Effector memory CD4-positive, alpha-beta T cell (primary cell): Measurements from ENCODE around the gene CLEC16A.

Source experiments
- DNase-seq, 3 donors: peaks; one replicate each; pipeline ENCODE4 v3.0.0-alpha.2; 2020
- H3K27ac ChIP-seq: 2 replicates; pipeline ENCODE4 v1.7.0; 2013; ENCODE audit warnings: mild to moderate bottlenecking, low read length, moderate library complexity; ENCODE audit not compliant: insufficient read depth, poor library complexity, severe bottlenecking
- H3K27me3 ChIP-seq: replicated peaks from 2 replicates; pipeline ENCODE4 v1.7.0; 2013; ENCODE audit warnings: mild to moderate bottlenecking, low read length; ENCODE audit not compliant: insufficient read depth, control insufficient read depth, poor library complexity, severe bottlenecking
- H3K36me3 ChIP-seq: 2 replicates; pipeline ENCODE4 v1.7.0; 2013; ENCODE audit warnings: mild to moderate bottlenecking, low read length, moderate library complexity; ENCODE audit not compliant: control insufficient read depth, insufficient read depth
- H3K4me1 ChIP-seq: 2 replicates; pipeline ENCODE4 v1.7.0; 2013; ENCODE audit warnings: low read length, mild to moderate bottlenecking; ENCODE audit not compliant: control insufficient read depth, insufficient read depth, poor library complexity, severe bottlenecking
- H3K4me3 ChIP-seq: 2 replicates; pipeline ENCODE4 v1.7.0; 2013; ENCODE audit warnings: low read length, low read depth, mild to moderate bottlenecking; ENCODE audit not compliant: insufficient read depth, poor library complexity, severe bottlenecking
- H3K9me3 ChIP-seq: 2 replicates; pipeline ENCODE4 v1.7.0; 2013; ENCODE audit warnings: mild to moderate bottlenecking, low read length, moderate library complexity; ENCODE audit not compliant: control insufficient read depth

CLEC16A gene

DNA sequence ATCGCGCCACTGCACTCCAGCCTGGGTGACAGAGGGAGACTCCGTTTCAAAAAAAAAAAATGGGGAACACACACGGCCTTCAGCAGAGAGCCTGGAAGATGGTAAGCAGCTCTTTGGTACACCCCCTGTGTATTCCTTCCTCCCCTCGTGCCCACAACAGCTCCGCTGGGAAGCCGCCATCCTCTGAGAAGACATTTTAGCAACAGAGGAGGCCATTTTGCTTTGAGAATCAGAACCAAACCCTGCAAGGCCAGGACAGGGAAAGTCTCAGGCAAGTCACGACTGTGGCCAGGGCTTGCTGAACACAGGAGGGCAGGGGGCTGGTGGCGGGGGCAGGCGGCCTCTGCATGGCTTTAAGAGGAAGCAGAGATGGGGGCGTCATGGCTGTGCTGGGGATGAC is 265.9 kb downstream of the CLEC16A start:
- no peaks in the 10 kb centered on the region for H3K27me3 ChIP-seq
- H3K4me1 ChIP-seq, result peaks cover 4% of the 10 kb centered on the region
- H3K4me3 ChIP-seq, result no peak overlapping the region

DNA sequence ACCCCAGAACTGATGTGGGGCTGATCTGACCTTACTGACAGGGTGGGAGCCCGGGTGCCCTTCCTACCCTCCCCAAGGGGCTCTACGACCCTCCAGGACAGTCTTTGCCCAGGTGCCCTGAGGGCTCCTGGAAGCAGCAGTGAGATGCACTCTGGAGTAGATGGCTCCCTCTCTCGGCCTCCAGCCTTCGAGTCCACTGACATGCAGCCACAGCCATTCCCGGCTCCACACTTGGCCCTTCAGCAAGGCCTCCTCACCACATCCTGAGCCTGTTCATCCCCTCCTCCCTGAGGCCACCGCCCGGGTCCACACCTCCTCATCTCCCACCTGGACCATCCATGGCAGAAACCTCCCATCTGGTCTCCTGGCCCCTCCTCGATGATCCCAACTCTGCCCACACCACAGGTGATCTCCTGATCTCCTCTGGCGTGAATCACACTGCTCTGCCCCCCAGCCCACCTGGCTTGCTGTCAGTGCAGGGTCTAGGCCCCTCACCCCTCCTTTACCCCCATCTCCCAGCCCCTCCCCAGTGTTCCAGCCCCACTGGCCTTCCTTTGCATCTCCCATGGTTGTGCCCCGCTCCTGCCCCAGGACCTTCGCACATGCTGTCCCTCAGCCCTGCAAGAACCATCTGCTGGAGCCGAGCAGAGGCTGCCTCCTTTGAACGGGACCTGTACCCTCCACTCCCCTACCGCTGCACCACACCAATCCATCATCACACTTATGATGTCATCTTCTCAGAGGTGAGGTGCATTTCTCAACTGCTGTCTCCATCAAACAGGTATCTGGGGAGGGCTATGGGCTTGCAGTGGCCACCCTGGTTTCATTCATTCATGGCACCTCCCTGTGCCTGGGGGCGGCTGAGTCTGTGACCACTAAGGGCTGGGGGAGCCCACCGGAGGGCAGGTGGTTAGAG is 267.0 kb downstream of the CLEC16A start:
- peaks cover 1% of the 10 kb centered on the region for H3K4me1 ChIP-seq
- DNase-seq, result no peak

More for the DNA sequence above, 265.9 kb downstream of the CLEC16A start:
- no peak for DNase-seq
- Histone ChIP-seq H3K9me3 (no peaks in the 10 kb centered on the region), H3K27ac (no peak overlapping the region), H3K36me3 (no peaks in the 10 kb centered on the region)

DNA sequence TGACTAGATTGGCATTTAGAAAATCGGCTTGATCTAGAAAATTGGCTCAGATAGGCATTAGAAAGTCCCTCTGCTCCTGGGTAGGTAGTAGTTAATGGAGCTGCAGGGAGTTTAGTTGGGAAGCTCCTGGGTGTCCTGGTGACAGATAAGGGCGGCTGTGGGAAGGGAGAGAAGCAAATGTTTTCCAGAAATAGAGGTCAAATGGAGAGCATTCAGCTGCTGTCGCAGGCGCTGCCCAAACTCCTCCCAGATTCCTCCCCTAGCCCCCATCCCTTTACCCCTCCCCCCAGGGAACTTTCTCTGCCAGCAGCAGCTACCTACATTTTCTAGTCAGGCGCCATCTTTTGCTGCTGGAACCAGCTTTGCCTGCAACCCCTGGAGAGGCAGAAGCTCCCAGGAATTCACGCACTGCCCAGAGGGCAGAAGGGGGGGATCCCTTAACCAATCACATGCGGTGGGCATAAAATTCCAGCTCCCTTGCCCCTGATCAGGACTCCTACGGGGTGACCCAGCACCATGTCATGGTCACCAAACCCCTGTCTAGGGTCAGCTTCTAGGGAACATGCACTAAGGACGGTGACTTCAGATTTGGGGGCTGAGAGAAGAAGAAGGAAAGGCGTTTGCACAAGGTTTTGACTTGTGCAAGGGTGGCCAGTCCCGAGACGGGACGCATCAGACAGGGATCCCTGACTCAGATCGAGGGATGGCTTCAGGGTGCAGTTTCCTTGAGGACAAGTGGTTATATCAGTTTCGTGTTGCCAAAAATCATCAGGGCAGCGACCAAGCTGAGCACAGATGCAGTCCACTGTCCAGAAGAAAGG is 267.8 kb downstream of the CLEC16A start:
- Histone ChIP-seq H3K27me3 (no peaks in the 10 kb centered on the region), H3K4me3 (no peak overlapping the region), H3K4me1 (no peaks in the 10 kb centered on the region), H3K36me3 (no peaks in the 10 kb centered on the region), H3K9me3 (no peaks in the 10 kb centered on the region), H3K27ac (no peak overlapping the region)
- no peak for DNase-seq

More for the DNA sequence above, 267.0 kb downstream of the CLEC16A start:
- Histone ChIP-seq H3K4me3 (no peak overlapping the region), H3K9me3 (no peaks in the 10 kb centered on the region), H3K27me3 (no peaks in the 10 kb centered on the region), H3K36me3 (no peaks in the 10 kb centered on the region), H3K27ac (no peak overlapping the region)

DNA sequence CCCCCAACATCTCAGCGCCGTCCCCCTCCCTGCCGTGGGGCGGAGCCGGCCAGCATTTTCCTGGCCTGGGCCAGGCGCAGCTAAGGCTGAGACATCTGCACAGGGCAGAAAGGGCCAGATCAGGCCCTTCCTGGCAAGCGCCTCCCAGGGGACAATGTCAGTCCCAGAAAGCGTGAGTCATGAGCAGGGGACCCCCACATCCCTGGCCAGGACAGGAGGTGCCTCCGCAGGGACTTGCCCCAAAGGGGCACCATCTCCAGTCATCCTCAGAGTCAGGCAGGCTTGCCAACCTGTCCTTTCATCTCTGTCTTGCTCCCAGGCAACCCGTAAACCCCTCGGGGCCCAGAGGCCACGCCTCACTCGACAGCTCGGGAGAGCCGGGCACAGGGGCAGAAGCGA is 268.4 kb downstream of the CLEC16A start:
- no peaks in the 10 kb centered on the region for H3K4me1 ChIP-seq
- H3K36me3 ChIP-seq, result no peaks in the 10 kb centered on the region
- no peaks in the 10 kb centered on the region for H3K27me3 ChIP-seq
- no peak for DNase-seq
- no peaks in the 10 kb centered on the region for H3K9me3 ChIP-seq
- H3K27ac ChIP-seq, result no peak overlapping the region
- H3K4me3 ChIP-seq, result no peak overlapping the region

DNA sequence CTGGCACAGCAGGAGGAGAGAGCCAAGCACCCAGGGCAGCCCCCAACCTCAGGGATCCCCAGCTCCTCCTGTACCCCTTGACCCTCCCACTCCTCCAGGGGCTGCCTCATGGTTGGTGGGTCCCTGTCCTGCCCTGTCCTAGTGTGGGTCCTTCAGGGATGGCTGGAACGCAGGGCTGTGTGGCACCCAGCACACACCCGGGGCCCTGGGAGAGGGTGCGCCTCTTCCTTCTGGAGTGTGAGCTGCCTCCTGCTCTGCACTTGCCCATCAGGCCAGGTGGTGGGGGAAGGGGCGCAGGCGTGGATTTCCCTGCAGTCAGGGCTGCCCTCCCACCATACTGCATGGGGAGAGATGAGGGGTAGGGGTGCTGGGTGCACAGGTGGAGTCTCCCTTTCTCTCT is 269.0 kb downstream of the CLEC16A start:
- no peaks in the 10 kb centered on the region for H3K27me3 ChIP-seq
- no peak overlapping the region for H3K4me3 ChIP-seq
- peaks cover 2% of the 10 kb centered on the region for H3K9me3 ChIP-seq
- no peaks in the 10 kb centered on the region for H3K36me3 ChIP-seq
- no peak overlapping the region for H3K27ac ChIP-seq
- H3K4me1 ChIP-seq, result no peaks in the 10 kb centered on the region
- no peak for DNase-seq

DNA sequence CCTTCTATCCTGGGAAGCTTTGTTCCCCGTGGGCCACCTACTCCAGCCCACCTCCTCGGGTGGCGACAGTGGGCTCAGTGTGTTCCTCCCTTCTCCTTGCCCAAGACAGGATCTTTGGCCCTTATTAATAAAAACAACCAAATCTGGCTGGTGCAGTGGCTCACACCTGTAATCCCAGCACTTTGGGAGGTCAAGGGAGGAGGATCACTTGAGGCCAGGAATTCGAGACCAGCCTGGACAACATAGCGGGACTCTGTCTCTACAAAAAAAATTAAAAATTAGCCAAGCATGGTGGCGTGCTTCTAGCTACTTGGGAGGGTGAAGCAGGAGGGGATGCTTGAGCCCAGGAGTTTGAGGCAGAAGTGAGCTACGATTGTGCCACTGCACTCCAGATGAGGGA is 269.4 kb downstream of the CLEC16A start:
- Histone ChIP-seq H3K27ac (no peak overlapping the region), H3K27me3 (no peaks in the 10 kb centered on the region), H3K4me1 (no peaks in the 10 kb centered on the region), H3K4me3 (no peak overlapping the region), H3K36me3 (no peaks in the 10 kb centered on the region), H3K9me3 (peaks cover 6% of the 10 kb centered on the region)
- no peak for DNase-seq

DNA sequence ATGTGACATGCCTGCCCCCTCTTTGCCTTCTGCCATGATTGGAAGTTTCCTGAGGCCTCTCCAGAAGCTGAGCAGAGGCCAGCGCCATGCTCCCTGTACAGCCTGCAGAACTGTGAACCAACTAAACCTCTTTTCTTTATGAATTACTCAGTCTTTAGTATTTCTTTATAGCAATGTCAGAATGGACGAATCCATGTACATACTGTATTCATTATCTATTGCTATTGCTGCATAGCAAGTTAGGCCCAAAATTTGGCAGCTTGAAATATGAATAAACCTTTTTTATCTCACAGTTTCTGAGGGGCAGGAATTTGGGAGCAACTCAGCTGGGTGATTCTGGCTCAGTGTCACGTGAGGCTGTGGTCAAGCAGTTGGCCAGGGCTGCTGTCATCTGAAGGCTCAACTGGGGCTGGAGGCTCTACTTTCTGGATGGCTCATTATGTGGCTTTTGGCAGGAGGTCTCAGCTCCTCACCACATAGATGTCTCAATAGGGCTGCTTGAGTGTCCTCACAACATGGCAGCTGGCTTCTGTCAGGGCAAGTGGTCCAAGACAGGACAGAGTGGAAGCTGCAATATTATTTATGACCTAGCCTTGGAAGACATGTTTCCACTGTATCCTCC is 271.7 kb downstream of the CLEC16A start:
- peaks cover 6% of the 10 kb centered on the region for H3K9me3 ChIP-seq
- H3K4me1 ChIP-seq, result no peaks in the 10 kb centered on the region
- DNase-seq, result no peak
- H3K4me3 ChIP-seq, result no peak overlapping the region
- H3K27me3 ChIP-seq, result no peaks in the 10 kb centered on the region
- no peak overlapping the region for H3K27ac ChIP-seq
- no peaks in the 10 kb centered on the region for H3K36me3 ChIP-seq

DNA sequence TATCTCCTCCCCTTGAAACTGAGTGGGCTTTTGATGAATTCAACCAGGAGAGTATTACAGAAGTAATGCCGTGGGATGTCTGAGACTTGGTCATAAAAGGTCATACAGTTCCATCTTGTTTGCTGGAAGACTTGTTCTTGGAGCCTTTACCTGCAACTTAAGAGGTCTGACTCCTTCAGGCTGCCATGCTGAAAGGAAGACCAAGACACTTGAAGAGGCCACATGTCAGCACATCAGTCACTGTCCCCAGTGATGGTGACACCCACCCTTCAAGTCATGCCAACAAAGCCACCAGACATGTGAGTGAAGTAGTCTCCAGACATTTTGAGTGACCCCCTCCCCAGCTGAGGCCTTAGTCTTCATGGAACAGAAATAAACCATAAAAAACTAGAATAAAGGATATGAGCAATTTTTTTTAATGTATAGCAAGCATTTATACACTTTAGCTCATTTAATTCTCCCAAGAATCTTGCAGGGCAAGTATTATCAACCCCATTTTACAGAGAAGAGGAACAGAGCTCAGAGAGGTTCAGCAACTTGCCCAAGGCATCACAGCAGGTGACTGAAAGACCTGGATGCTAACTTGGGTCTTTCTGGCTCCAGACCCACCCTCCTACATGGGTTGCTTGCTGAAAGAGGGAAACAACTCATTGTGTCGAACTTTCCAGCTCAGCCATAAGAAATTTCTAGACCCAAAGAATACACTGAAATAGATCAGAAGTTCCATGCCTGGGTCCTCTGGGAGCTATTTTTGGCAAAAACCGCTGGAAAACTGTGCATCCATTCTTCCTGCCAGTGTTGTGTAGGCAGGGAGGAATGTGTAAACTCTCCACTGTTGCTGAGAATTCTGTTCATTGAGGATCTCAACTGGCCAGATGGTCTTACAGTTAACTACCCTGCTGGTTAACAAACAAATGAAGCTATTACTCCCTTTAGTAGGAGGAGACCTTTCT is 273.6 kb downstream of the CLEC16A start:
- Histone ChIP-seq H3K36me3 (no peaks in the 10 kb centered on the region), H3K27me3 (no peaks in the 10 kb centered on the region), H3K27ac (no peak overlapping the region), H3K9me3 (peaks cover 6% of the 10 kb centered on the region), H3K4me3 (no peak overlapping the region), H3K4me1 (no peaks in the 10 kb centered on the region)
- no peak for DNase-seq

DNA sequence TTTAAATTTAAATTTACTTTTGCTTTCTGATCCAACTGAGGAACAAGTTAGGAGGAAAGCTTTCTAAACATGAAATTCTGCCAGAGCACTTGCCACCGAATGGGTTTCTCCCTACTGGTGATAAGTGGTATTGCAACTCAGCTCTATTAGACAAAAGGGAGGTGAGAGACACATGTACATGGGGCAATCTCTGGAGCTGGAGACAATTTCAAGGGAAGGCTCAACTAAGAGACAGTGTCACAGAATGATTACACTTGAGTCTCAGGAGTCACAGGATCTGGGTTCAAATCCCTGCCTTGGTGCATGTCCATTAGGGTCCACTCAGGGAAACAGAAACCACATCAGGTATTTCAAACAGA is 274.2 kb downstream of the CLEC16A start:
- no peak for DNase-seq
- no peak overlapping the region for H3K4me3 ChIP-seq
- H3K27ac ChIP-seq, result no peak overlapping the region
- H3K27me3 ChIP-seq, result no peaks in the 10 kb centered on the region
- H3K4me1 ChIP-seq, result peaks cover 6% of the 10 kb centered on the region
- no peaks in the 10 kb centered on the region for H3K36me3 ChIP-seq
- H3K9me3 ChIP-seq, result peaks cover 6% of the 10 kb centered on the region
